MV-4-11 (cell line): ENCODE results near the gene HOXB2.
"Not testable (repeated sequence)": the region's sequence is repeated elsewhere in the genome, so short reads cannot be mapped to it uniquely, and the experiment has no call there.

Experiments used
- DNase-seq: peaks from one replicate; lab custom pipeline; 2025; lab: John Stamatoyannopoulos, UW

The HOXB2 gene

GRCh38 chr17:48541036-48541576 is 3.8 kb downstream of the HOXB2 start:
- DNase-seq = no peak

DNA sequence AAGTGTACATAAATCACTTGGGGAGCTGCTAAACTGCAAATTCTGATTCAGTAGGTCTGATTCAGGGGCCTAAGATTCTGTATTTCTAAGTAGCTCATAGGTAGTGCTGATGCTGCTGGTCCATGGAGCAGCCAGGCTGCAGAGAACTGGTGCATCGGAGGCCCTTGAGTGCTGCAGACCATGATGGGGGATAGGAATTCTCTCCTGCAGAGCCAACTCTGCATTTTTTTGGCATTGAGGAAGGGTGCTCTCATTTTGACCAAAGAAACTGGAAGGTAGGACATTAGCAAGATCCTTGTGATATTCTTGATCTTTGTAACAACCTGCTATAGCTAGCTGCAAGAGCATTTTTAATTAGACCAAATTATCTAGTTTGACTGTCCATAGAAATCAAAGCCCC is 4.7 kb downstream of the HOXB2 start:
- DNase-seq = no peak

DNA sequence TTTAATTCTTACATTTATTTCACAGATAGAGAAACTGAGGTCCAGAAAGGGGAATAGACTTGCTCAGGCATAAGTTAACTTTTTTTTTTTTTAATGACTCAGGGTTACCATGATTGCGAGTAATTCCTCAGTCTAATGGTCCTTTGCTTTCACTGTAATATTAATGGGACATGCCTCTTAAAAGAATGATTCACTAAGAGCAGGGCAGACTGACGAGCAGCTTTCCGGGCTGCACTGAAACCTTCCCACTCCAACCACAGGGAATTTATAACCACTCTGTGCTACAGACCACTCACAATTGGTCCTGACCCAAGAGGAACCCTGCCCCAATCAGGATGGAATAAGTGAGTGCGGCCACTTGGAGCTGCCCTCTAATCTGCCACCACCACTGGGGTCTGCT is 5.7 kb downstream of the HOXB2 start:
- DNase-seq = no peak

DNA sequence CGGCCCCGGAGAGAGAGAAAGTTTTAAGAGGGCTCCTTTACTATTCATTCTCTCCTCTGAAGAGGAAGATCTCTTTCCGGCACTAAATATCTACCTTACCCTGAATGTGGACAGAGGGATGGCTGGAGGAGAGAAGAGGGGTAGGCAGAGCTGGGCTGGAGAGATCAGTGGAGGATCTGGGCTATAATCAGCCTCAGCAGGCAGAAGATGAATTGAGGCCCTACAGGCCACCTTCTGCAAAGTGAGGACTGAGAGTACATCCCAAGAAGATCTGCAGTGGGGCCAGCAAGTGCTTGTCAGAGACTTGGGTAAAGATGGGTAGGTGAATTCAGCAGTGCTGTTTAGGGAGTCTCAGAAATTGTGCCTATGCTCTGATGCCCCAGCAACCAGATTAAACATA is 7.6 kb downstream of the HOXB2 start:
- DNase-seq = no peak

- DNase-seq = not testable (repeated sequence)
Observed at GRCh38 chr17:48535793-48536559, 8.9 kb downstream of the HOXB2 start.

DNA sequence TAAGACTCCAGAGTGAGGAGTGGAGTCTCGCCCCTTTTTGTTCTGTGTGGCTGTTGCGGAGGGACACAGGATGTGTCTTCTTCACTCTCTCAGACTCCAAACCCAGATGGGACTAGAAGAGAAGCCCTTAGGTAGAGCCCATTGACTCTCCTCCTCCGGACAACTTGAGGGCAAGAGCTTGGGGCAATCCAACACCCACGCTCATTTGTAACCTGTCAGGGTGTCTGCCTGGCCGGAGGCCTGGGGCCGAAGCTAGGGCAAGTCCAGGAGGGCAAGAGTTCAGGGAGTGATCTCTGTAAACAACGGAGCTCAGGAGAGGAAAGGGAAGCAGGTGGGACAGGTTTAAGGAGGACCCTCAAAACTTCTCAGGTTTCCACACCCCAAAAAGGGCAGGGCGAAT is 12.6 kb downstream of the HOXB2 start:
- DNase-seq = no peak

DNA sequence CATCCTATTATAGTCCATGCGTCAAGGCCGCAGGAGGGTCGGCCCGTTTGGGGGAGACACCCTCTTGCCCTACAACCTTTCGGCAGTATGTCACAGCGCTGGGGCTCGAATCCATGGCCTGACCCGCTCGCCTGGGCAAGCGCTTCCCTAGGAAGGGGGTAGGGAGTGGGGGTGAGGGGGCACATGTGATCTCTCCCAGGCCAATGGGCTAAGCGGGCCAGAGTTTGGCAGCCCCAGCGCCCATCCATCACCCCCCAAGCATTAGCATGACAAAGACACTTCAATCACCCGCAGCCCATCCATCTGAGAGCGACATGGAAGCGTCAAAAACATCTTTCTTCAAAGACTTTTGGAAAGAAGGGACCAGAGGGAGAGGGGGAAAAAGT is 14.0 kb downstream of the HOXB2 start, which contains the start of gene HOXB1:
Gene HOXB1 (minus strand): TSS at position 125 of the 386 bp plus-strand sequence. CDS start 107 bp downstream, at position 18.
- DNase-seq = no peak

DNA sequence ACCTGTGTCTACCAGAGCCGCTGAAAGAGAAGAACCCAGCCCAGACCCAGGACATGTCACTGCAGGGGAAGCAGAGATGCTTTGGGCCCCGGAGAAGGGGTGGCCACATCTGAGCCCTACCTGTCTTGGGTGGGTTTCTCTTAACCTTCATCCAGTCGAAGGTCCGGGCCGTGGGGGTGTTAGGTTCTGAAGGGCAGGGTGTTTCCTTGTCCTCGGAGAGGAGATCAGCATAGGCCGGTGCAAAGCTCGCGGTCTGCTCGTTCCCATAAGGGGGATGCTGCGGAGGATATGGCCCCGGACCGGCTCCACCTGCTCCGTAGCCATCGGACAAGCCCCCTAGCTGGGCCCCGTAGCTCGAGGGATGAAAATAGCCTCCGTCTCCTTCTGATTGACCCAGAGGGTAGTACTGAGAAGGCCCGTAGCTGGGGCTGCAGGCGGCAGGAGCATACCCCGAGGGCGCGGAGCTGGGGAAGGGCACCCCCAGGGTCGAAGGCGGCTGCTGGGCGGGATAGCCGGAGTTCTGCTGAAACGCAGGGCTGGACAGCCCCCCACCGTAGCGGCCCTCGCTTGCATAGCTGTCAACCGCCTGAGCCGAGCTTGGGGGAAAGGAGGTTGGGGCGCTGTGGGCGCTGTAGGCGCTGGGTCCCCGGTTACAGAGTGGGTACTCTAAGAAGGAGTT is 14.6 kb downstream of the HOXB2 start:
- no peak for DNase-seq

- no peak for DNase-seq
Observed at GRCh38 chr17:48529683-48530009, 15.3 kb downstream of the HOXB2 start.

GRCh38 chr17:48528936-48529682 is 15.8 kb downstream of the HOXB2 start:
- DNase-seq = no peak

DNA sequence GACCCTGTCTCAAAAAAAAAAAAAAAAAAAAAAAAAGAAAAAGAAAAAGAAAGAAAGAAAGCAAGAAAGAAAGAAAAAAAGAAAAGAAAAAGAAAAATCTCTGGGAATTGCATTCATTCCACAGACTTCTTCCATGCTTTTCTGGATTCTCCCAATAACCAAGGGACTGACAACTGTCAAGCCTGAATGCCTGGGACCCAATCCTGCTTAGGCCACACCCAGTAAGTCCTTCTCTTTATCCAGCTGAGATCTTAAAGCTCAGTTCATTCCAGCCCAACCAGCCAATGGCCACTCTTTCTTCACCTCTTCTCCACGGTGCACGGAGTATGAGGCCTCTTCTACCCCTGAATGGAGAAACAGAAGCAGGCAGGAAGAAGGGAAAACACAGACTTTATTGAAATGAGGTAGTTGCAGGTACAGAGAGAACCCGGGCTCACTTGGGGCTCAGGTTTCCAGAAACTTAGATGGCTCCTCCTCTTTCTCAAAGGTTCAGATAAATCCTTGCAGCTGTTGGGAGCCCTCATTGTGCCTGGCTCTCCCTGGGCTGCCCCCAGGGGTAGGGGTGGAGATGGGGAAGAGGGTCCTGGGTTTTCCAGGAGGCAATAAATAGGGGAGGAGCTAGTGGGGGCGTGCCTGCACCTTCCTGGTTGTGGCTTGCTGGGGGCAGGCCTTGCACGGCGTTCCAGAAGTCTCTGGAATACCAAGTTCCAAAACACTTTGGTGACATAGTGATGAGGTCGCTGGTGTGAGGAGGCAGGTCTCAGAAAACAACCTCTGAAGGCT is 16.6 kb downstream of the HOXB2 start:
- DNase-seq = no peak

- DNase-seq = no peak
Observed at GRCh38 chr17:48527547-48527932, 17.4 kb downstream of the HOXB2 start.

DNA sequence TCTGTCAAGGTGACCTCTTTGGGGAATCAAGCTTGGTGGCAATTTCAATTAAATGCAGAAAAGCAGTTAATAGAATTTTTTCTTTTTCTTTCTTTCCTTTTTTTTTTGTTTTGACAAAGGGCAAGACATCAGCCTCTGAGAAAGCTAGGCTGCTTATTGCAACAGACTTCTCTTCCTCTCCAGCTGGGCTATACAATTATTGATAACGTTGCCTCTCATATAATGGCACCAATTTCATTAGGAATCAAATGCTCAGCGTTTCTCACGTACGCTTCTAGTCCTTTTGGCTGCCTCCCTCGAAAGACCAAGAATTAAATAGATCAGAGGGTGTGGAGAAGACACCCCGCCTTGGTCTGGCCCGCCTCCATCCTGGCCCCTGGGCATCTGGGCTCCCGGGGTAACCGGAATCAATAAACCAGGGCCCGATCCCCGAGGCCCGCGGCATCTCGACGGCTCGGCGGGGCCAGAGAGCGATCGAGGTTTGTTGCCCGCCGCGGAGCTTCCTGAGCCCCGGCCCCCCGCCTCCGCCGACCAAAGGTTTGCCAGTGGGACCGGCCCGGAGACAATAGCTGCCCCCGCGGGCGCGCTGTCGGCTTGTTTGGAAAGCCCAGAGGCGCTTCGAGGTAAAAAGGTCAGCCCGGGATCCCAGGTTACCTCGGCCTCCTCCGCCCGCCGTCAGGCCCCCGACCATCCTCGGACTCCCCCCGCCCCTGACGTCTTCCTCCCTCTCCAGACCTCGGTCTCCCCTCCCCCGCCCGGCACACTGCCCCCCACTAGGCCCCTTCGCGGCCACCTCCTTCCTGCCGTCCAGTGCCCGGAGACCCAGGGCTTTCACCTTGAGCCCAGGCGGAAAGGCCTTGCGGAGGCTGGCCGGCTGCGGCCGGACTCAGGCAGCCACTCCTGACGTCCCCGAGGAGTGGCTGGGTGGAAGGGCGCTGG is 18.0 kb downstream of the HOXB2 start:
- no peak for DNase-seq

DNA sequence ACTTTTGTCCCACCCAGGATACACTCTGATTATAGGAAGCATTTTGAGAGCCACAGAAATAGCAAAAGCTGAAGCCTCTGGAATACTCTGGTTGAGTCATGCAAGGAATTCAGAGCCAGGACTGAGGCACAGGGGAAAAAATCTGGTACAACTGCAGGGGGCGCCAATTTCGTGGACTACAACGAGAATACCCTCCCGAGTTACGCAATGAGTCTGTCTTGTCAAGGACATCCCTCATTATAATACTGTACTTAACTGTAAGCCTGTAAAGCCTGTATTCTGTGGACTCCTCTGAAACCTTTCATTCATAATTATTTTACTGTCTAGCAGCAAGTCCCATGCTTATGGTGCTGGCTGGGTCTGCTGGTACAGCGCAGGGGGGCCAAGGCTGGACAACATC is 21.9 kb downstream of the HOXB2 start:
- no peak for DNase-seq

- no peak for DNase-seq
Observed at GRCh38 chr17:48522031-48522653, 22.8 kb downstream of the HOXB2 start.

GRCh38 chr17:48520631-48521079 is 24.3 kb downstream of the HOXB2 start:
- DNase-seq = no peak

DNA sequence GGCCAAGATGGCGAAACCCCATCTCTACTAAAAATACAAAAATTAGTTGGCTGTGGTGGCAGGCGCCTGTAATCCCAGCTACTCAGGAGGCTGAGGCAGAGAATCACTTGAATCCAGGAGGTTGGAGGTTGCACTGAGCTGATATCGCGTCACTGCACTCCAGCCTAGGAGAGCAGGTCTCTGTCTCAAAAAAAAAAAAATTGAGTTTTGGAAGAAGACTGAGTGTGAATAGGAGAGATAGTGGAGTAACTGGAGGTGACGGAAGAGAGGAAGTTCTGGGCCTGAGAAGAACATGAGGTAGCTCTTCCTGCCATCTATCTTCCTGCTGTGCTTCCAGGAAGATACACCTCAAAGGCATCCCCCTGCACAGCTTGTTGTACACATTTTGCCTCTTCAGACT is 25.5 kb downstream of the HOXB2 start:
- no peak for DNase-seq

GRCh38 chr17:48517478-48517877 is 27.4 kb downstream of the HOXB2 start:
- DNase-seq = no peak

DNA sequence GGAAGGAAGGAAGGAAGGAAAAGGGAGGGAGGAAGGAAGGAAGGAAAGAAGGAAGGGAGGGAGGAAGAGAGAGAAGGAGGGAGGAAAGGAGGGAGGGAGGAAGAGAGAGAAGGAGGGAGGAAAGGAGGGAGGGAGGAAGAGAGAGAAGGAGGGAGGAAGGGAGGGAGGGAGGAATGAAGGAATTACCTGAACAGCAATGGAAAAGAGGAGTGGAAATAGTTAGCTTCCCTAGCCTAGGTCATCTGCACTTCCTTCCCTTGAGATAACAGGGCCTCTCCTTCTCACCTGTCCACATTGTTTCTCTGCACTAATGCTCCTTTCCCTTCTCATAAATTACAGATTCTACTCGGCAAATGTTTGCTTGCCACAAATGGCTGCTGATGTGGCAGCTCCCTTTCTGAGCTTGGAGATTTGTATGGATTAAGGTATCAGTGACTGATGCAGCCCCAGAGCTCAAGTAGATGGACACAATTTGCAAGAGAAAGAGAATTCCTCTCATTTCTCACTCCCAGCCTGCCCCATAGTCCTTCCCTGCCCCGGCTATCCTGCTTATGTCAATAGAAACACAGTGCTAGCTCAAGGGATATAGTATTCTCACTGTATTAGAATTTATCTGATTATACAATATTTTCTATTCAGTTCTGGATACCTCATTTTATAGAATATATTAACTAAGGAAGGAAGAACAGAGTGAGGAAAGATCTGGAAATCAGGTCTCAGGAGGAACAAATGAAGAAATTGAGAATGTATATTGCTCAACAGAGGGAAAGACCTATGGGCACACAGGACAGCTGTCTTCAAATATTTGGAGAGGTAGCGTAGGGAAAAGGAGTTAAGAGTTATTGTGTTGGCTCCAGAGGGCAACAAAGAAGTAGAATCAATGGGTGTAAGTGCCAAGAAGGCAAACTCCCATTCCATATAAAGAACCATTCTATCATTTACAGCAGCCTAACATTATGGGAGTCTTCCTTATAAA is 28.7 kb downstream of the HOXB2 start:
- no peak for DNase-seq
